Measurements from ENCODE around the gene CMTM8.

Gene CMTM8

GRCh38 chr3:32310336-32310735 is 71.9 kb downstream of the CMTM8 start:
- peak; percentile 16 for DNase-seq

- peak; percentile 7 for DNase-seq
These were observed 72.7 kb downstream of the CMTM8 start for GRCh38 chr3:32310918-32311839.

- no peak for DNase-seq
These were observed 73.8 kb downstream of the CMTM8 start for GRCh38 chr3:32312251-32312650.

GRCh38 chr3:32313169-32313568 is 74.7 kb downstream of the CMTM8 start:
- DNase-seq, result no peak

GRCh38 chr3:32313723-32314473 is 75.4 kb downstream of the CMTM8 start:
- no peak for DNase-seq

- no peak for DNase-seq
These were observed 77.0 kb downstream of the CMTM8 start for GRCh38 chr3:32315441-32315840.

- no peak for DNase-seq
These were observed 77.8 kb downstream of the CMTM8 start for GRCh38 chr3:32316319-32316718.

GRCh38 chr3:32316976-32317375 is 78.5 kb downstream of the CMTM8 start:
- DNase-seq, result no peak

- no peak for DNase-seq
These were observed 81.1 kb downstream of the CMTM8 start for GRCh38 chr3:32319607-32320006.

GRCh38 chr3:32320080-32320479 is 81.6 kb downstream of the CMTM8 start:
- DNase-seq, result no peak

- peak; percentile 43 for DNase-seq
These were observed 82.8 kb downstream of the CMTM8 start for GRCh38 chr3:32321095-32321790.

GRCh38 chr3:32322311-32322710 is 83.8 kb downstream of the CMTM8 start:
- DNase-seq, result no peak

GRCh38 chr3:32323604-32324003 is 85.1 kb downstream of the CMTM8 start:
- no peak for DNase-seq

- no peak for DNase-seq
These were observed 86.7 kb downstream of the CMTM8 start for GRCh38 chr3:32325201-32325600.

- peak; percentile 2 for DNase-seq
These were observed 87.4 kb downstream of the CMTM8 start for GRCh38 chr3:32325927-32326326.

- DNase-seq, result no peak
These were observed 88.3 kb downstream of the CMTM8 start for GRCh38 chr3:32326795-32327194.

- DNase-seq, result peak; percentile 2
These were observed 96.2 kb downstream of the CMTM8 start for GRCh38 chr3:32334675-32335074.

GRCh38 chr3:32335365-32336112 is 97.1 kb downstream of the CMTM8 start:
- no peak for DNase-seq

- DNase-seq, result no peak
These were observed 97.6 kb downstream of the CMTM8 start for GRCh38 chr3:32336113-32336498.

- DNase-seq, result no peak
These were observed 99.0 kb downstream of the CMTM8 start for GRCh38 chr3:32337505-32337904.

- DNase-seq, result peak; percentile 51
These were observed 101.6 kb downstream of the CMTM8 start for GRCh38 chr3:32340039-32340438.

GRCh38 chr3:32340611-32341365 is 102.3 kb downstream of the CMTM8 start:
- DNase-seq, result peak; percentile 28

Data from NCI-H1092 treated with DMSO at 0.1 percent for 48 hours (cell line).